ENCODE measurements around the gene PRXL2C. TPM values are rescaled to one million over a fixed set of nuclear protein-coding genes. Genes with fewer than 3 reads are reported as not detected.

PRXL2C gene
- polyA plus RNA-seq, 1 of the 3 experiments (the other 2 are of a cell fraction), result 8.4 TPM

DNA sequence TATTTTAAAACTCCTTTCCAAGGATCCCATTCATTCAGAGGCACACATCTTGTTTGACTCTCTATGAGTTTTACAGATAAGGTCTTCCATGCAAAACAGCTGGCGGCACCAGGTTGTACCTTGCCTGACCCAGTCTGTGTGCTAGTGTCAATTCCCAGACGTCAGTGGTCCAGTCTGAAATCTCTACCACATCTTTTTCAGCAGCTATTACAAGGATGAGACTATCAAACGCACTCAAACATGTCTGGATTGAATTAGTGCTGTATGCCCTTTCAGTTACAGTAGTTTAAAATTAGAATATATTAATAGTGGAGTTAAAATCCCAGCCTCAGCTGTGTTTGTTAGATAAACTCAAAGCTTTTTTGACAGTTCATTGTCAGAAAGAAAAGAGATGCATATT, 47.1 kb downstream of the PRXL2C start:
- POLR2A ChIA-PET, result interaction anchor here (1.5 kb wide), 1 partner anchor 41 kb away, joined by 3 read pairs; no protein-coding TSS in a partner anchor
- no peaks in the 10 kb centered on the region for H3K27me3 ChIP-seq (ENCODE audit: insufficient read depth)
- no peaks in the 10 kb centered on the region for H3K9me3 ChIP-seq
- CTCF ChIA-PET, result interaction anchor here (1.1 kb wide), 1 partner anchor 8 kb away, joined by 3 read pairs; no protein-coding TSS in a partner anchor
- H3K4me3 ChIP-seq (ENCODE audit: low read depth in 2 of 2, low read length in 1 of 2), result no peak overlapping the region
- 49% methylated on average over 3 of the region's 3 CpGs for WGBS (ENCODE audit: low lambda C conversion rate)
- DNase-seq, result peak; percentile 69
- peak overlapping the region in 1 of 2 experiments; percentile 8; a peak in 1 of 4 replicates for H3K27ac ChIP-seq (ENCODE audit: low read depth in 2 of 2, low read length in 1 of 2)
- H3K36me3 ChIP-seq (replicated peaks in 1 of 2; ENCODE audit: control insufficient read depth in 1 of 2, insufficient read depth in 2 of 2, low read length in 1 of 2), result no peaks in the 10 kb centered on the region
- H4K20me1 ChIP-seq (ENCODE audit: insufficient read depth), result no peaks in the 10 kb centered on the region
- no peak for TF ChIP-seq TEAD4 (IDR thresholded peaks at IDR 0.05; ENCODE audit: borderline replicate concordance, insufficient read depth)
- no peak for TF ChIP-seq RCOR1 (IDR thresholded peaks at IDR 0.05; ENCODE audit: low read length)
- TF ChIP-seq SMC3 (IDR thresholded peaks at IDR 0.05; ENCODE audit: low read depth, low read length), result no peak
- no peak for TF ChIP-seq FOXJ3 (CRISPR knock-in tag; IDR thresholded peaks at IDR 0.05)
- TF ChIP-seq GATA2 (CRISPR knock-in tag; IDR thresholded peaks at IDR 0.05), result peak; percentile 78
- no peak for TF ChIP-seq FOSL2 (IDR thresholded peaks at IDR 0.05; ENCODE audit: borderline replicate concordance, low read depth)
- no peak for TF ChIP-seq FOXM1 (IDR thresholded peaks at IDR 0.05; ENCODE audit: low read depth)
- TF ChIP-seq ELF1 (IDR thresholded peaks at IDR 0.05), result no peak
- TF ChIP-seq, protein P1, sequence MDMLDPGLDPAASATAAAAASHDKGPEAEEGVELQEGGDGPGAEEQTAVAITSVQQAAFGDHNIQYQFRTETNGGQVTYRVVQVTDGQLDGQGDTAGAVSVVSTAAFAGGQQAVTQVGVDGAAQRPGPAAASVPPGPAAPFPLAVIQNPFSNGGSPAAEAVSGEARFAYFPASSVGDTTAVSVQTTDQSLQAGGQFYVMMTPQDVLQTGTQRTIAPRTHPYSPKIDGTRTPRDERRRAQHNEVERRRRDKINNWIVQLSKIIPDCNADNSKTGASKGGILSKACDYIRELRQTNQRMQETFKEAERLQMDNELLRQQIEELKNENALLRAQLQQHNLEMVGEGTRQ (IDR thresholded peaks at IDR 0.05; ENCODE audit: borderline replicate concordance, low read depth, low read length), result no peak
- no peak for TF ChIP-seq RXRA (IDR thresholded peaks at IDR 0.05; ENCODE audit: borderline replicate concordance, low read depth)
- TF ChIP-seq, protein P2, sequence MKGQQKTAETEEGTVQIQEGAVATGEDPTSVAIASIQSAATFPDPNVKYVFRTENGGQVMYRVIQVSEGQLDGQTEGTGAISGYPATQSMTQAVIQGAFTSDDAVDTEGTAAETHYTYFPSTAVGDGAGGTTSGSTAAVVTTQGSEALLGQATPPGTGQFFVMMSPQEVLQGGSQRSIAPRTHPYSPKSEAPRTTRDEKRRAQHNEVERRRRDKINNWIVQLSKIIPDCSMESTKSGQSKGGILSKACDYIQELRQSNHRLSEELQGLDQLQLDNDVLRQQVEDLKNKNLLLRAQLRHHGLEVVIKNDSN (IDR thresholded peaks at IDR 0.05; ENCODE audit: borderline replicate concordance, low read depth), result no peak
- no peak for TF ChIP-seq JUND (IDR thresholded peaks at IDR 0.05)
- TF ChIP-seq RFX5 (IDR thresholded peaks at IDR 0.05; ENCODE audit: low read length), result no peak
- TF ChIP-seq, protein P3, sequence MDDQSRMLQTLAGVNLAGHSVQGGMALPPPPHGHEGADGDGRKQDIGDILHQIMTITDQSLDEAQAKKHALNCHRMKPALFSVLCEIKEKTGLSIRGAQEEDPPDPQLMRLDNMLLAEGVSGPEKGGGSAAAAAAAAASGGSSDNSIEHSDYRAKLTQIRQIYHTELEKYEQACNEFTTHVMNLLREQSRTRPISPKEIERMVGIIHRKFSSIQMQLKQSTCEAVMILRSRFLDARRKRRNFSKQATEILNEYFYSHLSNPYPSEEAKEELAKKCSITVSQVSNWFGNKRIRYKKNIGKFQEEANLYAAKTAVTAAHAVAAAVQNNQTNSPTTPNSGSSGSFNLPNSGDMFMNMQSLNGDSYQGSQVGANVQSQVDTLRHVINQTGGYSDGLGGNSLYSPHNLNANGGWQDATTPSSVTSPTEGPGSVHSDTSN (IDR thresholded peaks at IDR 0.05), result no peak
- TF ChIP-seq, protein P4, sequence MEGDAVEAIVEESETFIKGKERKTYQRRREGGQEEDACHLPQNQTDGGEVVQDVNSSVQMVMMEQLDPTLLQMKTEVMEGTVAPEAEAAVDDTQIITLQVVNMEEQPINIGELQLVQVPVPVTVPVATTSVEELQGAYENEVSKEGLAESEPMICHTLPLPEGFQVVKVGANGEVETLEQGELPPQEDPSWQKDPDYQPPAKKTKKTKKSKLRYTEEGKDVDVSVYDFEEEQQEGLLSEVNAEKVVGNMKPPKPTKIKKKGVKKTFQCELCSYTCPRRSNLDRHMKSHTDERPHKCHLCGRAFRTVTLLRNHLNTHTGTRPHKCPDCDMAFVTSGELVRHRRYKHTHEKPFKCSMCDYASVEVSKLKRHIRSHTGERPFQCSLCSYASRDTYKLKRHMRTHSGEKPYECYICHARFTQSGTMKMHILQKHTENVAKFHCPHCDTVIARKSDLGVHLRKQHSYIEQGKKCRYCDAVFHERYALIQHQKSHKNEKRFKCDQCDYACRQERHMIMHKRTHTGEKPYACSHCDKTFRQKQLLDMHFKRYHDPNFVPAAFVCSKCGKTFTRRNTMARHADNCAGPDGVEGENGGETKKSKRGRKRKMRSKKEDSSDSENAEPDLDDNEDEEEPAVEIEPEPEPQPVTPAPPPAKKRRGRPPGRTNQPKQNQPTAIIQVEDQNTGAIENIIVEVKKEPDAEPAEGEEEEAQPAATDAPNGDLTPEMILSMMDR (IDR thresholded peaks at IDR 0.05), result no peak
- no peak for TF ChIP-seq POLR2AphosphoS5 (IDR thresholded peaks at IDR 0.05; ENCODE audit: low read depth, low read length)
- no peak for TF ChIP-seq NRF1 (IDR thresholded peaks at IDR 0.05; ENCODE audit: low read depth, low read length)
- peak; percentile 41 for TF ChIP-seq CHD2 (IDR thresholded peaks at IDR 0.05; ENCODE audit: low read length, partially characterized antibody)
- peak; percentile 43 for TF ChIP-seq TCF12 (IDR thresholded peaks at IDR 0.05)
- no peak for TF ChIP-seq EP300 (IDR thresholded peaks at IDR 0.05; ENCODE audit: borderline replicate concordance in 1 of 2, low read depth in 1 of 2, low read length in 1 of 2)
- no peak for TF ChIP-seq YY1 (IDR thresholded peaks at IDR 0.05; ENCODE audit: low read depth)
- TF ChIP-seq SIN3A (IDR thresholded peaks at IDR 0.05; ENCODE audit: borderline replicate concordance, low read depth, low read length), result no peak
- no peak overlapping the region for H2AFZ ChIP-seq (ENCODE audit: low read depth)
- H3K9ac ChIP-seq, result no peak overlapping the region
- peaks cover 4% of the 10 kb centered on the region for H3F3A ChIP-seq (replicated peaks; ENCODE audit: insufficient read depth)
- H3K9me2 ChIP-seq, result no peaks in the 10 kb centered on the region
- peaks cover 16 to 18% of the 10 kb centered on the region in 2 experiments for H3K4me1 ChIP-seq (ENCODE audit: control insufficient read depth in 1 of 2, insufficient read depth in 2 of 2, low read depth in 1 of 2, low read length in 1 of 2)
- no peak overlapping the region for H3K4me2 ChIP-seq
- H3K79me2 ChIP-seq (ENCODE audit: insufficient read depth), result peaks cover 51% of the 10 kb centered on the region
